Endothelial cell of umbilical vein (primary cell): ENCODE data around the gene PACS1. TPM values are rescaled to one million over a fixed set of nuclear protein-coding genes. Genes with fewer than 3 reads are reported as not detected.

Experiments
- BruUV-seq: library from RNA; stranded (reverse); fragments of 400-500 nt; replicated peaks from 2 replicates; lab custom pipeline; 2021; lab: Mats Ljungman, UMichigan
- CTCF ChIA-PET: fragments of 300-600, 350-600 bp; sonication (Branson Sonifier 250); formaldehyde crosslinking; loops from one replicate; lab custom pipeline; 2021; ENCODE audit warnings: antibody characterized with exemption, inconsistent platforms; lab: Charles Lee
- POLR2A ChIA-PET: fragments of 300-600, 350-600 bp; sonication (Branson Sonifier 250); formaldehyde crosslinking; loops from one replicate; lab custom pipeline; 2021; ENCODE audit warnings: antibody characterized with exemption, inconsistent platforms; lab: Charles Lee
- DNase-seq: peaks from one replicate; pipeline ENCODE4 v3.0.0-alpha.2; 2011; ENCODE audit warnings: low read depth, low spot score
- FAIRE-seq: peaks from 2 replicates; lab custom pipeline; 2011; peaks lifted over from hg19 to GRCh38; lab: Jason Lieb, UNC
- H2AFZ ChIP-seq: 2 replicates; pipeline ENCODE4 v1.6.0; 2012; ENCODE audit warnings: low read depth, low read length, control low read depth, inconsistent platforms
- H3K27ac ChIP-seq: 2 replicates; pipeline ENCODE4 v1.5.1; 2011; ENCODE audit warnings: low read depth, mild to moderate bottlenecking, control low read depth, low read length, moderate library complexity; ENCODE audit not compliant: insufficient read depth
- H3K27me3 ChIP-seq, 2 experiments: 2 replicates each; pipeline versions ENCODE4 v1.6.0 to v1.6.1; 2011; ENCODE audit warnings: low read length in 2 of 2, mixed read lengths in 1 of 2; ENCODE audit not compliant: control insufficient read depth in 2 of 2, insufficient read depth in 2 of 2
- H3K36me3 ChIP-seq, 2 experiments: 2 replicates in 1 of 2; 3 replicates in 1 of 2; pipeline ENCODE4 v1.5.1; 2011; ENCODE audit warnings: low read length in 2 of 2, mild to moderate bottlenecking in 1 of 2, moderate library complexity in 1 of 2; ENCODE audit not compliant: control insufficient read depth in 2 of 2, insufficient read depth in 2 of 2; ENCODE audit errors: extremely low read depth in 1 of 2
- H3K4me1 ChIP-seq: 3 replicates; pipeline ENCODE4 v1.5.1; 2011; ENCODE audit warnings: mild to moderate bottlenecking, low read length; ENCODE audit not compliant: control insufficient read depth, insufficient read depth; ENCODE audit errors: extremely low read depth
- H3K4me2 ChIP-seq: 2 replicates; pipeline ENCODE4 v1.6.1; 2011; ENCODE audit warnings: low read length, control low read depth, mixed read lengths; ENCODE audit not compliant: insufficient read depth
- H3K4me3 ChIP-seq, 3 experiments: fragments of 200-600 bp in 1 of 3; sonication (generic), shearing (Covaris generic) in 1 of 3; replicated peaks in 1 of 3; 2 replicates each; pipeline ENCODE4 v1.5.1; 2011 to 2016; ENCODE audit warnings: control low read depth in 3 of 3, low read length in 3 of 3, mild to moderate bottlenecking in 2 of 3, inconsistent platforms in 1 of 3, low read depth in 1 of 3, moderate library complexity in 1 of 3; ENCODE audit not compliant: insufficient read depth in 1 of 3
- H3K79me2 ChIP-seq: 2 replicates; pipeline ENCODE4 v1.6.0; 2012; ENCODE audit warnings: low read length, inconsistent platforms; ENCODE audit not compliant: control insufficient read depth, insufficient read depth
- H3K9ac ChIP-seq: replicated peaks from 2 replicates; pipeline ENCODE3; 2011; ENCODE audit warnings: low read length, control low read depth; ENCODE audit not compliant: insufficient read depth; ENCODE audit errors: extremely low read depth
- H3K9me1 ChIP-seq: replicated peaks from 3 replicates; pipeline ENCODE4 v1.6.0; 2011; ENCODE audit warnings: mild to moderate bottlenecking, low read length; ENCODE audit not compliant: control insufficient read depth, insufficient read depth; ENCODE audit errors: extremely low read depth
- H3K9me3 ChIP-seq: replicated peaks from 2 replicates; pipeline ENCODE4 v1.5.1; 2012; ENCODE audit warnings: low read length, inconsistent platforms; ENCODE audit not compliant: control insufficient read depth, insufficient read depth
- H4K20me1 ChIP-seq: replicated peaks from 2 replicates; pipeline ENCODE3; 2011; ENCODE audit warnings: mild to moderate bottlenecking, low read length; ENCODE audit not compliant: control insufficient read depth, insufficient read depth; ENCODE audit errors: extremely low read depth
- FOS ChIP-seq: IDR thresholded peaks from 2 replicates; pipeline ENCODE4 v1.6.1; 2011; ENCODE audit warnings: mild to moderate bottlenecking, low read length, moderate library complexity, borderline replicate concordance; ENCODE audit not compliant: insufficient read depth
- GATA2 ChIP-seq: IDR thresholded peaks from 2 replicates; pipeline ENCODE4 v1.7.0; 2011; ENCODE audit warnings: low read depth, mild to moderate bottlenecking, moderate library complexity, mixed read lengths, low read length; ENCODE audit not compliant: insufficient read length, insufficient read depth
- JUN ChIP-seq: IDR thresholded peaks from 2 replicates; pipeline ENCODE4 v1.6.1; 2011; ENCODE audit warnings: borderline replicate concordance, low read depth; ENCODE audit not compliant: insufficient read length, insufficient read depth
- MYC ChIP-seq: IDR thresholded peaks from one replicate; pipeline ENCODE4 v1.6.1; 2011; ENCODE audit warnings: mild to moderate bottlenecking, low read depth, low read length
- POLR2A ChIP-seq: IDR thresholded peaks from 2 replicates; pipeline ENCODE4 v1.6.1; 2012; ENCODE audit warnings: low read depth, mild to moderate bottlenecking, control low read depth, low read length
- dilution Hi-C: fragments of 300-500 bp; cut with MboI; formaldehyde crosslinking; loops from one replicate; pipeline ENCODE4 v1.15.0; 2019; ENCODE audit warnings: low sequenced_read_pairs; ENCODE audit not compliant: extremely low pct_ligation_motif_present
- intact Hi-C: fragments of 100-400 bp; cut with micrococcal nuclease; formaldehyde crosslinking; loops from one replicate; pipeline ENCODE4 v1.10.0; 2022
- polyA plus RNA-seq, 4 experiments: library from polyadenylated mRNA; depleted of rRNA in 3 of 4; stranded (reverse) in 3 of 4; unstranded in 1 of 4; fragments of >200 nt; gene quantifications; 2 replicates each; pipeline versions ENCODE4 v1.2.1 to v1.2.3, GENCODE V29; 2011 to 2012; ENCODE audit warnings: missing spikeins in 1 of 4
- total RNA-seq: library from RNA; stranded (reverse); gene quantifications from 2 replicates; pipeline ENCODE4 v1.2.3, GENCODE V29; 2021
- TF ChIP-seq, protein P1 (sequence below): IDR thresholded peaks from 2 replicates; pipeline ENCODE4 v1.6.1; 2011; ENCODE audit not compliant: insufficient read depth, insufficient read length
- TF ChIP-seq, protein P2 (sequence below), 2 donors: IDR thresholded peaks; 1 replicate in 1 of 2; 2 replicates in 1 of 2; pipeline ENCODE4 v1.5.1; 2011; ENCODE audit warnings: low read length in 2 of 2, mild to moderate bottlenecking in 2 of 2, moderate library complexity in 2 of 2, control low read depth in 1 of 2, inconsistent platforms in 1 of 2, low read depth in 1 of 2; ENCODE audit not compliant: insufficient read depth in 1 of 2; ENCODE audit errors: extremely low read depth in 1 of 2

PACS1 gene
- total and polyA plus RNA-seq, 2 donors (not counting 3 experiments of a cell fraction or from before 2014, with no cell fraction given), result 26.4 to 64.4 TPM

GRCh38 chr11:66264383-66264782, 194.3 kb downstream of the PACS1 start:
- Histone ChIP-seq H3K36me3 (peaks cover 0 to 42% of the 10 kb centered on the region in 2 experiments), H3K9me3 (no peaks in the 10 kb centered on the region), H3K79me2 (peaks cover 7% of the 10 kb centered on the region), H3K9ac (no peak overlapping the region), H2AFZ (no peak overlapping the region), H3K27ac (no peak overlapping the region), H3K4me2 (no peak overlapping the region), H3K4me1 (peaks cover 6% of the 10 kb centered on the region), H3K4me3 (no peak overlapping the region), H3K9me1 (no peaks in the 10 kb centered on the region), H4K20me1 (no peaks in the 10 kb centered on the region), H3K27me3 (no peaks in the 10 kb centered on the region)
- ChIA-PET CTCF (interaction anchor here (2.3 kb wide), 1 partner anchor 18 kb away, joined by 7 read pairs; no protein-coding TSS in a partner anchor), POLR2A (no interaction called here)
- dilution Hi-C loops (no loop called here), intact Hi-C loops (no loop called here)
- TF ChIP-seq GATA2 (no peak), POLR2A (no peak), MYC (no peak), FOS (no peak), JUN (no peak)
- TF ChIP-seq, protein P1, sequence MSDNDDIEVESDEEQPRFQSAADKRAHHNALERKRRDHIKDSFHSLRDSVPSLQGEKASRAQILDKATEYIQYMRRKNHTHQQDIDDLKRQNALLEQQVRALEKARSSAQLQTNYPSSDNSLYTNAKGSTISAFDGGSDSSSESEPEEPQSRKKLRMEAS, result no peak
- FAIRE-seq (no peak), DNase-seq (no peak)
- no TSS peak for BruUV-seq

DNA sequence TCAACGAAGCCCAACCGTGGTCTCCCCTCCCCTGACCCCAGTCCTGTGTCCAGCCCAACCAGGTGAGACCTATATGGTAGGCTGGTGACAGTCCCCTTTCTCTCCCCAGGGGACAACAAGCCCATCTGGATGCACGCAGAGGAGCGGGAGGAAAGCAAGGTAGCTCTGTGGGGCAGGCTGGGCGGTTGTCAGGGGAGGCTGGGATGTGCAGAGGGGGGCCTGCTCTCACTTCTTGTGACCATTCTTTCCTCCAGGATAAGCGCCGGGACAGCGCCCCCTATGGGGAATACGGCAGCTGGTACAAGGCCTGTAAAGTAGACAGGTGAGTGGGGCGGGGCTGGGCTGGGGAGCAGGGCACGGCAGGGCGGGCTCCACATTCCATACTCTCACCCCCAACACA, 194.8 kb downstream of the PACS1 start:
- Histone ChIP-seq H3K36me3 (peaks cover 0 to 38% of the 10 kb centered on the region in 2 experiments), H3K27me3 (no peaks in the 10 kb centered on the region), H3K4me1 (peaks cover 11% of the 10 kb centered on the region), H3K4me3 (no peak overlapping the region), H2AFZ (no peak overlapping the region), H4K20me1 (no peaks in the 10 kb centered on the region), H3K27ac (no peak overlapping the region), H3K9me3 (no peaks in the 10 kb centered on the region), H3K9me1 (no peaks in the 10 kb centered on the region), H3K79me2 (peaks cover 12% of the 10 kb centered on the region), H3K4me2 (no peak overlapping the region), H3K9ac (no peak overlapping the region)
- ChIA-PET CTCF (no interaction called here), POLR2A (no interaction called here)
- no peak for DNase-seq
- TF ChIP-seq, protein P2, sequence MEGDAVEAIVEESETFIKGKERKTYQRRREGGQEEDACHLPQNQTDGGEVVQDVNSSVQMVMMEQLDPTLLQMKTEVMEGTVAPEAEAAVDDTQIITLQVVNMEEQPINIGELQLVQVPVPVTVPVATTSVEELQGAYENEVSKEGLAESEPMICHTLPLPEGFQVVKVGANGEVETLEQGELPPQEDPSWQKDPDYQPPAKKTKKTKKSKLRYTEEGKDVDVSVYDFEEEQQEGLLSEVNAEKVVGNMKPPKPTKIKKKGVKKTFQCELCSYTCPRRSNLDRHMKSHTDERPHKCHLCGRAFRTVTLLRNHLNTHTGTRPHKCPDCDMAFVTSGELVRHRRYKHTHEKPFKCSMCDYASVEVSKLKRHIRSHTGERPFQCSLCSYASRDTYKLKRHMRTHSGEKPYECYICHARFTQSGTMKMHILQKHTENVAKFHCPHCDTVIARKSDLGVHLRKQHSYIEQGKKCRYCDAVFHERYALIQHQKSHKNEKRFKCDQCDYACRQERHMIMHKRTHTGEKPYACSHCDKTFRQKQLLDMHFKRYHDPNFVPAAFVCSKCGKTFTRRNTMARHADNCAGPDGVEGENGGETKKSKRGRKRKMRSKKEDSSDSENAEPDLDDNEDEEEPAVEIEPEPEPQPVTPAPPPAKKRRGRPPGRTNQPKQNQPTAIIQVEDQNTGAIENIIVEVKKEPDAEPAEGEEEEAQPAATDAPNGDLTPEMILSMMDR (IDR thresholded peaks at IDR 0.05; ENCODE audit: extremely low read depth in 1 of 2, insufficient read depth in 1 of 2, low read depth in 1 of 2, low read length in 2 of 2), result peak; percentile 38 to 43
- TF ChIP-seq FOS, result no peak
- dilution Hi-C loops, result no loop called here
- no peak for FAIRE-seq
- no TSS peak for BruUV-seq
- intact Hi-C loops, result no loop called here
